A673 (cell line): ENCODE results near the gene KRT72.

Experiments used
- CTCF ChIP-seq: fragments of 300-800, 200-600 bp; sonication (generic); conservative IDR thresholded peaks from 2 replicates; pipeline ENCODE4 v1.5.1; 2017; ENCODE audit warnings: low read depth, mild to moderate bottlenecking, antibody characterized with exemption, low read length, moderate library complexity, mixed read lengths
- EZH2 ChIP-seq: fragments of 200-600 bp; sonication (generic); IDR thresholded peaks from 2 replicates; pipeline ENCODE4 v1.6.1; 2017; ENCODE audit warnings: borderline replicate concordance, low read depth, mild to moderate bottlenecking, mixed read lengths, antibody characterized with exemption, low read length; ENCODE audit not compliant: poor library complexity, severe bottlenecking

DNA sequence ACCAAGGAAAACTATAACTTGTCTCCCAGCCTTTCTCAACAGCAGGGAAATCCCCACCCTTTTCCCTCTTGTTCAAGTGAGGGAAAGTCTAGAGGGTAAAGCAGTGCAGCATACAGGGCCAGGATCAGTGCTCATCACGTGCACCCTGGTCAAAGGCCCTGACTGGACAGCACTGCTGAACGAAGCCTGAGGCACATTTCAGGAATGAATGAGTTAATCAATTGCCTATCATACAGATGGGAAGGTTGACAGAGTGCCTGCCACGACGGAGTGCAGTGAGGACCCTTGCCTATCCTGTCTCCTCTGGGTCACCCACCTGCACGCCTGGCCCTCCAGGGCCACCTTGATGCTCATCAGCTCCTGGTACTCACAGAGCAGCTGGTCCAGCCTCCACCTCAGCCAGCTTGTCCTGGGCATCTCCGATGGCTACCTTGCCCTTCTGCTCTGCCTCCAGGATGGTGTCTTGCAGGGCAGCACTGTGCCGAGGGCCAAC lies 28.8 kb upstream of the KRT72 start:
- TF ChIP-seq CTCF (no peak), EZH2 (no peak)
